Measurements from ENCODE around the gene GARS1.
"Not testable (repeated sequence)": the region's sequence is repeated elsewhere in the genome, so short reads cannot be mapped to it uniquely, and the experiment has no call there.

The GARS1 gene

DNA sequence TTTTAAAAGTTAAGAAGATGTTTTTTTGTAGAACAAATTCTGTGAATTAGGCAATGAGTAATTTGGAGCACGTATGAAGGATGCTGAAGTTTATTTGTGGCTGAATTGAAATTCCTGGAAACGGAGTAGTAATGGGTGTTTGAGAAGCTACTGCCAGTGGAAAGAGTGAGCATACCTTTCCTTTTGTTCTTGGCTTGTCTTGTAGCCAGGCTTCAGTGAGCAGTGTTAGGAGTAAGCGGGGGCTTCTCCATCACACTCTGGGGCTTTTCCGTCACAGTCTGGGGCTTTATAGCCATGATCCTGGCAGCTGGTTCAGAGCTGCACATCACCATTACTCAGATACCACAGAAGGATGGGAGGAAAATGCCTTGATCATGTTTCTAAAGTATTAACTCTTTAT, 32.3 kb downstream of the GARS1 start:
- FAIRE-seq, result no peak

DNA sequence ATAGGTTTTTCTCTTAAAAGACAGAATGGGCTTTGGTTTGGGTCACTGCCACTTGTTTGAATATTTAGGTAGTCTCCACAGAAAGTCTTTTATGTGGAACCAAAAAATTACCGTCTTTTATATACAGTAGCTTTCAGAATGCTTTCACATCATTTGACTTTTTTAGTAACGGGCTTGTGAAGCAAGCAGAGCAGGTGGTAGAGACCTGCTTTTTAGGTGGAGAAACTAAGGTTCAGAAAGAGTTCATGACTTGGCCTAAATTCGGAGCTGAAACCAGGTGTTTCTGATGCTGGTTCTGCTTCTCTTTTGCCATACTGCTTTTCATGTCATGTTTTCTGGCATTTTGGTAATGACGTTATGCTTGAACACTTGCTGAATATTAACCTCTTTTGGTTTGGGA, 36.3 kb downstream of the GARS1 start:
- no peak for FAIRE-seq

DNA sequence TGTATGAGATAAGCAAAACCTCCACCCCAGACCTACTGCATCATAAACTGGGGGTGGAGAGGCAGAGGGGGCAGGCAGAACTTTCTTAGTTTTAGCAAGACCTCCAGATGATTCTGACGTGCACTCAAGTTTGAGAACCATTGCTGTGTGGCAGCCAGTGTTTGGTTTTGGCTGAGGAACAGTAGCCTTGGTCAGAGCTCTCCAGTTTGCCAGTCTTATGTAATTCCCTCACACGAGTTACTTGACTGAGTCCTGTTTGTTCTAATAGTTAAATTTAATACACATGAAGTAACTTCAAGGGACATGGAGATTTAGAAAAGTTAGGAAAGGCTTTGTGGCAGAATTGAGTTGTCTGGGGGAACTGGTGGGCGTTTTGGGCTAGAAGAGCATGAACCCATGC, 38.5 kb downstream of the GARS1 start:
- no peak for FAIRE-seq

DNA sequence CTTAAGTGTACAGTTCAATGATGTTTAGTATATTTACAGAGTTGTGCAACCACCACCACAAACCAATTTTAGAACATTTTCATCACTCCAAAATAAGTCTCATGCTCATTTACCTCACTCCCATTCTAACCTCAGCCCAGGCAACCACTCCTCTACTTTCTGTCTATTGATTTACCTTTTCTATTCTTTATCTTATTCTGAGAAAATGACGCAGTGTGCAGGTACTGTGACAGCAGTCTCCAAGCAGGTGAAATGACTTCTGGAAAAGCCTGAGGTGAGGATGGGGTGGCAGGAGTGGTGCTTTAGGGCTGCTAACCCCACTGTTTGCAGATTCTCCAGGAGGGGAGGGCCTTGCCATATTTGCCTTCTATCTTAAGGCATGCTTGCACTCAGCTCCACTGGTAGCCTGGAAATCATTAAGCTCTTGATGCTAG, 39.5 kb downstream of the GARS1 start:
- no peak for FAIRE-seq

DNA sequence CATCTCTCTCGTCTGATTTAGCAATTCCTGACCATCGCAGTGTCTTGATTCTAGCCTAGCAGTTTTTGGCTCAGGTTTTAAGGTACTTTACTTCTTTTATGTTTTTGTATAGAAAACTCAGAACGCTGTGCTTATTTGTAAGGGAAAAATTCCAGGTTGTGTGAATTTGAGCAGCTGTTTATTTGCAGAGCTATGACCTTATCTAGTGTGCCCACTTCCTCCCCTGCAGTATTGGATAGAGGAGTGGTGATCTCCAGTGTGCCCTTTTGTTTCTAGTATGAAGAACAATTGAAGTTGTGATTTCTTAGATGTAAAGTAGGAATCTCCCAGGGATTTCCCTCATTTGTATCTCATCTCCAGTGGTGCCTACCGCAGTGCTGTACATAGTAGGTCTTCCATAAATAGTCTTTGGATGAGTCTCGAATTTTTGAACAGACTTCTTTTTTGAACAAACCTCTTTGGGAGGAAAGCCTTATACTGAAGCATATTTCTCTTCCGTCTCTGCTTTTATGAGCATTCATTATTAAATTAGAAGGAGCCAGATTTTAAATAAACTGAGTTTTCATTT, 40.0 kb downstream of the GARS1 start:
- no peak for FAIRE-seq

DNA sequence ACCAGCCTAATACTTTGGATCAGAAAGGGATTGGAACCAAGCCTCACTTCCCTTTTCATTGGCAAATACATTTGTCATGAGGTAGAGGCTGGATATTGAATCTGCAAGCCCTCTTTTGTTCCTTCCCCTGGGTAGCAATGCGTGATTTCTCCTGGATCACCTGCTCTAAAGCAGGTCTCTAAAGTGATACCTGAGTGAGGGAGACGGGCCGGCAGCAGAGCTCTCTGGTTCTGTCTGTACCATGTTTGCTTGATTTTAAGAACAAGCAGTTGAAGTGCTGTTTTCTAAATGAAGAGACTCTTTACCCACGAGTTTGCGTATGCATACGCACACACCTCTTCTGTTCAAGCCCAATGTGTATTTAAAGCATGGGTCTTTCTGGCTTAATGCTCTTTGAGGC, 41.1 kb downstream of the GARS1 start:
- no peak for FAIRE-seq

DNA sequence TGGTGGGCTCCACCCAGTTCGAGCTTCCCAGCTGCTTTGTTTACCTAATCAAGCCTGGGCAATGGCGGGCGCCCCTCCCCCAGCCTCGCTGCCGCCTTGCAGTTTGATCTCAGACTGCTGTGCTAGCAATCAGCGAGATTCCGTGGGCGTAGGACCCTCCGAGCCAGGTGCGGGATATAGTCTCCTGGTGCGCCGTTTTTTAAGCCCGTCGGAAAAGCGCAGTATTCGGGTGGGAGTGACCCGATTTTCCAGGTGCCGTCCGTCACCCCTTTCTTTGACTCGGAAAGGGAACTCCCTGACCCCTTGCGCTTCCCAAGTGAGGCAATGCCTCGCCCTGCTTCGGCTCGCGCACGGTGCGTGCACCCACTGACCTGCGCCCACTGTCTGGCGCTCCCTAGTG, 47.6 kb downstream of the GARS1 start:
- not testable (repeated sequence) for FAIRE-seq

DNA sequence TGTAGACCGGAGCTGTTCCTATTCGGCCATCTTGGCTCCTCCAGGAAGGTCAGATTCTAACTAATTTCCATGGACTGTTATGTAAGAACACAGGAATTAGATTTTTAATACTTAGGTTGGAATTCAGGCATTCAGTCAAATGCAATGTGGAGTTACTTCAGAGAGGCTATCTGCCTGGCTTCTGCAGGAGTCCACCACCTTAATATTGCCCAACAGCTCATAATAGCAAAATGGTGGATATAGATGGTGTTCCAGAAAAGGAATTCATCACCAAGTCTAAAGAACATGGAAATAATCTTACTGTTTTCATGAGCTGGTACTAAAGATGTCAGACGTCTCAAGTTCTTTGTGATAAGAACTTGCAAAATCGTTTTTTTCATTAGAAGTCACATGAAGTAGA, 48.1 kb downstream of the GARS1 start:
- FAIRE-seq, result no peak

DNA sequence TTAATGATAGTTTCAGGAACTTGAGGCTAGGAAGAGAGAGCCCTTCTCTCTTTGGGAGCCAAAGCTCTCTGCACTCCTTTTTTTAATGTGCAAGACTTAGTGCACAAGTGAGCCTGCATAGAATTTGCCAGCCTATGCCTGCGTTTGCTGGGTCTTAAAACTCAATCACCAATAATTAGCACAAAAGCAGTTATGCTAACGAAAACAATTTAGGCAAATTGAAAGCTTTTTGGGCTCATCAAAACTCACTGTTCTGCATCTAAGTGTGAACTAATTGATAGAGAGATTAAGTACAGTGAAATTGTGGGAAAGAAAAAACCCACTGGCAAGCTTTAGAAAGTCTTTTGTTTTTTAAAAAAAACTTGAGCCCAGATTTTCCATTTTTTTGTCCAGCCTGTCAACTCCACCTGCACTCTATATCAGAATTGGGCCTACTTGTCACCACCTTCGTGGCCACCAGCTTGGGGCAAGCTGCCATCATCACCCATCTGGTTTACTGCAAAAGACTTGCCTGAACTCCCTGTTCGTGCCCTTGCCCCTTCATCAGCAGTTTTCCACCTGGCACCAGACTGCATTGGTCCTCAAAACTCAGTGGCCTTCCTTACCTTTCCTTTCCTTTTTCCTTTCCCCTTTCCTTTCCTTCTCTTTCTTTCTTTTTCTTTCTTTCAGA, 49.7 kb downstream of the GARS1 start:
- no peak for FAIRE-seq

DNA sequence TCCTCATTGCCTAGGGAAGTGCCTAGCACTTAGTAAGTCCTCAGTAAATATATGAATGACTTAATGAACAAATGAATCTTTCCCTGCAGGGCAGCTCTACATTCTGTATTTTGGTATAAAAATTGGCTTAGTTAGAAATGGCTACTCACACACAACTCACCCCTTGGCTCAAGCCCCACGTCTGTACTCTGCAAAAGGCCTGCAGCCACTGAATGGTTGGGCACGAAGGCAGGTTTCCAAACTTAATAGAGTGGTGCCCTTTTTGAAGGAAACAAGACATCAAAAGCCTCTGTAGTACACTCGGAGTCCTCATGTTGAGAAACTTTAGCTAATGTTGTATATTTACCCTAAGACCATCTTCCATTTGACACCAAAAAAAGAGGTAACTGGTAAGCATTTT, 51.0 kb downstream of the GARS1 start:
- FAIRE-seq, result no peak

DNA sequence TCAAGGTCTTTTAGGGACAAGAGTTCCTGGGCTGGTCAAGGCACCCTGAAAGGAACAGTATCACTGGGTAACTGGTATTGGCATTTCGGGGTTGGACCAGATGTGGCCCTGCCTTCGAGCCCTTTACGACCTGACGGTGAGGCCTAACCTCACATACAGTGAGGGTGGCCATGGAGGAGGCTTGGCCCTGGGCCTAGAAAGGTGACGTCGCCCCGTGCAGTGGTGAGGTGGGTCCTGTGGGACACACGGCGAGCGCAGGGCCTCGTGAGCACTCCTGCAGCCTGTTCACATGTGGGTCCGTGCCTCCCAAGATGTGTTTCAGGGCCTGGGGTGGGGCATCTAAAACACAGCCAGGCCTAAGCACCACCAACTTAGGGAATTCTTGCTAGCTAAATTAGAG, 51.5 kb downstream of the GARS1 start:
- FAIRE-seq, result no peak

DNA sequence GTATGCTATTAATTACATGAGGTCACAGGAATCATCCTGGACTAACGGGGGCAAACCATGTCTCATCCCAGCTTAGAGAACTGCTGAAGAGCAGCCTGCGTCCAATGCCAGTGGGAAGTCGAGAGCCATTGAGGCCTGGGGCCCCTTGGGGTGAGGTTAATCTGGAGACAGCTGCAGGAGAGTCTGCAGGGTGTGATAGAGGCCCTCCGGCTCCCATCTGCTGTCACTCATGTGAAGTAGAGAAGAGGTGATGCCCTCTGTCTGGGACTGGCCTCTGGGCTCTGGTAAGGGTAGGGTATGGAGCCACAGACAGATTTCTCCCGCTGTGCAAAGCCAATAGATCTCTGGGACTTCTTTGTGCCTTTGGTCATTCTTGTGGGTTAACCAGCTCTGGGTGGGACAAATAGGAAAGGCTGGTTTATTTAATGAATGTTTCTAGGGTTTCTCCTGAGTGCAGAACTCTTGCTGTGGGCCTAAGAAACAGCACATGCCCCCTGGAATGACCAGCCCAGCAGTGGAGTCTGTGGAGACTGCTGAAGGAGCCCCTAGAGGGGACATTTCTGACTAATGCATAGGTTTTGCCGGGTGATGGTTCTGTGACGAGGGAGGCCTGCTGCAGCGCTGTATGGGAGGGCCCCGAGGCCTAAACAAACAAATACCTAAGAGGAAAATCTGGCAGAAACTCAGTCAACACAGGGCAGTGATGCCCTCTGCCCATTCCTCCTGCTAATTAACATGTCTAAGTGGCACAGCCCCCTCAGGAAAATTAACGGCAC, 53.1 kb downstream of the GARS1 start:
- FAIRE-seq, result no peak

DNA sequence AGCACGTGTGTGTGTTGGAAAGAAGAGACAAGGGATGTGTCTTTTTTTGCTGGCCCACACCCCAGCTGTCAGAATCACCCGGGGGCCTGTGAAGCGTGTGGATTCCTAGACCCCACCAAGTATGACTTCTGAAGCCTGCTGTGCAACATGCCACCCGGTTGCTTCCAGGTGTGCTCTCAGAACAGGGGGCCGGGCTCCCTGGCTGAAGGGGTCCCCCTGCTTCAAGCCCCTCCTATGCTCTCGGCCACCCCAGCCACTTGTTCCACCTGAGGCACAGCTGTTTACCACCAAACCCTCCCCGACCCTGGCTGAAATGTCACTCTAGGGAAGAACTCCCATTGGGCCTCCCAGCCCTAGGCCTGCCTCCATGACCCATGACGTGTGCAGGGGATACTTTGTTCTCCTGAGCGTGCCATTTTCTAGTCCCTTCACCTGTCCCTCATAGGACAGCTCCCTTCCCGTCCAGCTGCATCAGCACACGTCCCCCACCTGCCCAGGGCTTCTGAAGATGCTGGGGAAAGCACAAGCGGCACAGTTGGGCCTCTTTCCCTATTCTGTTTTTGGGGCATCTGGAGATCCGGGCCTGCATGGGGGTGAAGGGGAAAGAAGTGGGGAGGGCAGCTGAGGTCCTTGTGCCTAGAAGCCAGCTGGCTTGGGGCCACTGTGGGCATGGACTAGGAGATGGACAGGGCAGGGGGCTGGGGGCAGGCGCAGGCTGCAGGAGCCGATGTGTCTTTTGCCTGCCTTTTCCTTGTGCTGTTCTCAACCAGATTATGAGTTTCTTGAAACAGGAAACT, 54.3 kb downstream of the GARS1 start:
- no peak for FAIRE-seq

DNA sequence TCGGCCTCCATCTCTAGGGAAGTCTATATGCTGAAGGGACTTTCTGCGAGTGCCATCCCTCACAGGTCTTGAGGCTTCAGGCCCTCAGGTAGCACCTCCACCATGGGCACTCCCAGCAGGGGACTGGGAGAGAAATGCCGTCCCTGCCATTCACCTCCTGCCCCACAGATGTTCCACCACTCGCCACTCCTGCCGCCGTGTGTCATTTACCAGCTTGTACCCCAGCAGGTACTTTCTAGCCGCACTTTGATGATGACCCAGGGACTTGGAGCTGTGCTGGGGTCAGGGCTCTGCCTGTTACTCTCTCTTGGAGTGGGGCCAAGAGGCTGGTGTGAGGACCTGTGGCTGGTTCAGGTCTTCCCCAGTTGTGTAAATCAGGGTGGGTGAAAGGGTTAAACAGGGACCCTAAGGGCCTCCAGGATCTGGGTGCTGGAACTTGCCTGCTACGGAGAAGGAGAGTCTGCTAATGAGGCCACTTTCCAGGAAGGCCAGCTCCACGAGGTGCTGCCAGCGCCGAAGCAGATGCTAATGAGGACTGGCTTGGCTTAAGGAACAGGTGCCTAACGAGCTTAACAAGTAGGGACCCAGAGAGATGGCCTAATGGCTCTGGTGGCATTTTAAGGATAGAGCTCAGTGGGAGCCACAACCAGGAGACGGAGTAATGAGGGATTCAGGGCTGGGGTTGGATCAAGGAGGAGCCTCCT, 55.2 kb downstream of the GARS1 start:
- FAIRE-seq, result no peak

DNA sequence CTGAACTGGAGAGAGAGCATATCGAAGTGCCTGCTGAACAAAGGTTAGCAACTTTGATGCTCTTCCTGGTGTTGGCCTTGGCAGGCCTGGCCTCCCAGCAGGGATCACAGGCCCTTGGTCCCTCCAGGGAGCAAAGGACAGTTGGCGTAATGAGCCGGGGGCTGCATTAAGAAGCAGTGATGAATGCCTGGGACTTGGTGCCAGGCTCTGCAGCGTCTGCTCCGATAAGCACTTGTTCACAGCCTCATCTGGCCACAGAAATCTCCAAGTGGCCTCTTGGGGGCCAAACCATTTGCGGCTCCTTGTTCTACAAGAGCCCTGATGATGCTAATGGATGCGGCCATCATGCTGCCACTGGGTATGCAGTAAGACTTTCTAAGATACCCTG, 55.7 kb downstream of the GARS1 start:
- no peak for FAIRE-seq

DNA sequence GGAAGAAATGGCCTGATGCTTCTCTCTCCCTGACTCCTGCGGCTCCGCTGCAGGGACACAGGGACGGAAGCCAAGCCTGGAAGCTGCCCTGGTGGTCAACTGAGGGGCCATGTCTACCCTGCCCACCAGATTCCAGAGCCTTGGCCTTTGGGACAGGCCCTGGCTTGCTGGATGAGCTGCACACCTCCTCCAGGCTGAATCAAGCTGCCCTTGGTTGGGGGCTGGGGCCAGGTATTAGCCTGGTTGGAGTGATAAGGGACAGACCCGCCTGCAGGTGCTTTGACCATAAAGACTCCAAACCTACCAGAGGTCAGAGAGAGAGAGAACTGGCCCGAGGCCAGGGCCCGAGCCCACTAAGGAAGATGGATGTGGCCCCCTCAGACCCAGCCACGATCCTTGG, 57.5 kb downstream of the GARS1 start:
- FAIRE-seq, result no peak

DNA sequence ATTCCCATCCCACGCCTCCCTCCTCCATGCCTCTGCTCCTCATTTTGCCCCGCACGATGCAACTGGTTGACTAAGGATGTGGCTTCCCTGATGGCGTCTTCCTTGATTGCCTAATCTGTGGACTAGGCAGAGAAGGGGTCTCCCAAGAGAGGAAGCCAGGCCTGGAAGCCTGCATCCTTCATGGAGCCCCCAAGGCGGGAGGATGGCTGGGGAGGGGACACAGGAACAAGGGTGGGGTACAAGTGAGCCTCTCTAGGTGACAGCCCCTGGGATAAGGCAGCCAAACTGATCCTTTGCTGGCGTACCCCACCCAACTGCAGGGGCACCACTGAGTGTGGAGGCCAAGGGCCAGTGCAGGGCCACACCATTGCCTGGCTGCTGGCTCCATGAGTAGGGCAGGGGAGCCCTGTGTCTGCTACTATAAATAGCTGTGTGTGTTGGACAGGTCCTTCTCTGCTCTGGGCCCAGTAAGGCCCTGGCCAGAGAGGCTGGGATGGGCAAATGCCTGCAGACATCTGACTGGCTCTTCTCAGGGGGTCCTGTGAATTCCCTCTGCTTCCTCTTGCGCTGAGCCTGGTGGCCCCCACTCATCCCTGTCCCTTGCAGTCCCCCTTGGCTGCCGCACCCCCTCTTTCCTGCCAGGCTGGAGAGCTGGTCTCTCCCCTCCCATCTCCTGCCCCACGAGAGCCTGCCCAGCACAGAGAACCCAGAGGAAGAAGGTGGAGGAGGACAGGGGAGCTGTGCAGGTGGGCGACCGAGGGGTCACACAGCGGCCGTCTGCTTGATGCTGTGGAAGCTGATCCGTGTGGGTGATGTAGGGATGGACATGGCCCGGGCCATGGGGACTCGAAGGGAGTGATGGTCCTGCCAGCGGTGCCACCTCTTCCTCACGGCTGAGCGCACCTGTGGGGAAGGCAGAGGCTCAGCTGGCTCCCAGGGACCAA, 58.3 kb downstream of the GARS1 start:
- FAIRE-seq, result no peak

DNA sequence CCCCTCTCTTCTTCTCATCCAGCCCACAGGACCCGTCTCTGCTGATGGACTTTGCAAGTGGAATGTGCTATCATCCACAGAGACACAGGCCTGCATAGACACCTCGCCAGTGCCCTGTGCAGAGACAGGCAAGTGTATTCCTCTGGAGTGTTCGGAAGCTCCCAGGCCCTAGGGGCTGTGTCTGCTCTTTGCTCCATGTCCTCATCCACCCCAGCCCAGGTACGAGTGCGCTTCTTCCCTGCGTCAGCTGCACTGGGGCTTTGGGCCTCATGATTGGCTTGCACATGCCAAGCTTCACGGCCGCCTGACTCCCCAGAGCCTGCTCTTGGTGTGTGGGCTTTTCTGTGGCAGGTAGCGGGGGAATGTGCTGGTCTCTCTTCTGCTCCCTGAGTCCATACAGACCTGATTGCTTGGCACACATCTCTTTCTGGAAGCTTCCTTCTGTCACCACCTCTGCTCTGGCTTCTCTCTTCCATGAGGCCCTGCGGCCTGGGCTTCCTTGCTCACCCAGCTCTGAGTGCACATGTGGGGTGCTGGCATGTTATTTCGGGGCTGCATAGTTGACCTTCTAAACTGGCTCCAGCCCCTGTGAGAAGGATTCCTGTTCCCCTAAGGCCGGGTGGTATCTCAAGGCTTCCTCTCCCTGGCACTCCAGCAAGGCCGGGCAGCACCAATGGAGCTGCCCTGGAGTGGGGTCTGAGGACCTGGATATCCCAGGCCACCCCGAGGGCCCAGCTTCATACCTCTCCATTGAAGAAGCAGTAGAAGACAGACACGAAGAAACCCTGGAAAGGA, 59.8 kb downstream of the GARS1 start:
- no peak for FAIRE-seq

DNA sequence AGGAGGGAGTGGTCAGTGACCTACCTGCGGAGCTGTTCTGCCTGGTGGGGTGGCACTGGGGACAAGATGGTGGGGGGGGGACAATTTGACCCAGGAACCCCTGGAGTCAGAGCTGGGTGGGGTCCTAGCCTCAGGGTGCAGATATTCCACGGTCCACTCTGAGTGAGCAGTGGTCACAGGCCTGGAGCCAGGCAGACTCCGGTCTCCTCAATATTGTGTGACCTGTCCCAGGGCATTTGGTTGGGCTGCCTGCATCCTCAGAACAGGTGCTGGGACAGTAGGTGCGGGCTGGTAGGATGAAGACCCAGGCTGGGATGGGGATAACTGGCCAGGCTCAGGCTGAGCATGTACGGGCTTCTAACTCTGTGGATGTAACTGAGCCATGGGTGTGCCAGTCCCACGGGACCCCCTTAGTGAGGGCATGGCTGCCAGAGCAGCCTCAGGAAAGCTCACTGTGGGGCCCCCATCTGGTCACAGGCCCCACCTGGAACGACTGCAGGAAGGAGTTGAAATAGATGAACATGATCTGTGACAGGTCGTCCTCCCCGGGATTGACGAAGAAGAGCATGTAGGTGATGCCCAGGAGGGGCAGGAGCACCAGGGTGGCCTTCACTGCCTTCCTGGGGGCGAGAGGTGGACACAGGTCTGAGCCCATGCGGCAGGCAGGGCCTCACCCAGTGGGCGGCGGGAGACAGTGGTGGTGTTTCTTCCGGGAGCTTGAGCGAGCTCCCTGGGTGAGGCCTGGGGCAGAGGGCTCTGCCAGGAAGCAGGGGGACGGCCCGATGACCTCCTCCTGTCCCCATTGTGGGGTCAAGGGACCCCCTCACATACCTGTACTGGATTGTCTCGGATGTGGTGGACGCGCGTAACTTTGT, 60.7 kb downstream of the GARS1 start:
- no peak for FAIRE-seq

Measured in endometrium (tissue), 2 donors.